GM10266 (cell line): ENCODE data around the gene HMGXB3.
A peak's percentile ranks its signal among the peaks of the same experiment; 100 is the strongest.

Experiments
- DNase-seq: peaks from one replicate; pipeline ENCODE4 v3.0.0; 2012; ENCODE audit errors: extremely low spot score
- CTCF ChIP-seq: IDR thresholded peaks from 2 replicates; pipeline ENCODE4 v1.5.1; 2012; ENCODE audit warnings: mild to moderate bottlenecking, low read depth; ENCODE audit not compliant: control insufficient read depth, insufficient read depth; ENCODE audit errors: missing control alignments

Gene HMGXB3

GRCh38 chr5:150077060-150077459 lies 76.5 kb downstream of the HMGXB3 start:
- DNase-seq = peak; percentile 7
- TF ChIP-seq CTCF = no peak

- TF ChIP-seq CTCF = no peak
- peak; percentile 8 for DNase-seq
Measured at GRCh38 chr5:150077996-150078801, 77.7 kb downstream of the HMGXB3 start.

- peak; percentile 9 for DNase-seq
- TF ChIP-seq CTCF = no peak
Measured at GRCh38 chr5:150078802-150079689, 78.5 kb downstream of the HMGXB3 start.

- TF ChIP-seq CTCF = no peak
Measured at GRCh38 chr5:150079909-150080461, 79.4 kb downstream of the HMGXB3 start.

GRCh38 chr5:150080696-150081435 lies 80.3 kb downstream of the HMGXB3 start:
- DNase-seq = peak; percentile 9

More at GRCh38 chr5:150079909-150080461, 79.4 kb downstream of the HMGXB3 start:
- peak; percentile 2 for DNase-seq

More at GRCh38 chr5:150080696-150081435, 80.3 kb downstream of the HMGXB3 start:
- TF ChIP-seq CTCF = no peak
